ENCODE results near the gene RNF19B. TPM values are rescaled to one million over a fixed set of nuclear protein-coding genes. Genes with fewer than 3 reads are reported as not detected.

RNF19B gene
- total and polyA plus RNA-seq, 2 of the 13 experiments (the other 11 are each of a cell fraction or from before 2014, with no cell fraction given), result 15.3 to 22.5 TPM

GRCh38 chr1:32964461-32965250, at the start of gene RNF19B (continued):
- TF ChIP-seq, protein P1, sequence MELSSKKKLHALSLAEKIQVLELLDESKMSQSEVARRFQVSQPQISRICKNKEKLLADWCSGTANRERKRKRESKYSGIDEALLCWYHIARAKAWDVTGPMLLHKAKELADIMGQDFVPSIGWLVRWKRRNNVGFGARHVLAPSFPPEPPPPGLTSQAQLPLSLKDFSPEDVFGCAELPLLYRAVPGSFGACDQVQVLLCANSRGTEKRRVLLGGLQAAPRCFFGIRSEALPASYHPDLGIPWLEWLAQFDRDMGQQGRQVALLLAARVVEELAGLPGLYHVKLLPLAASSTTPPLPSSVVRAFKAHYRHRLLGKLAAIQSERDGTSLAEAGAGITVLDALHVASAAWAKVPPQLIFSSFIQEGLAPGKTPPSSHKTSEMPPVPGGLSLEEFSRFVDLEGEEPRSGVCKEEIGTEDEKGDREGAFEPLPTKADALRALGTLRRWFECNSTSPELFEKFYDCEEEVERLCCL (CRISPR knock-in tag; IDR thresholded peaks at IDR 0.05; ENCODE audit: borderline replicate concordance), result no peak
- peak; percentile 85; the same call in 1 of the 2 replicates for TF ChIP-seq ZNF546 (CRISPR knock-in tag; conservative IDR thresholded peaks at IDR 0.05)
- TF ChIP-seq ZNF784 (CRISPR knock-in tag; IDR thresholded peaks at IDR 0.05; ENCODE audit: borderline replicate concordance), result 0 out of 2 replicates have a peak, but pooled peaks have one; percentile 46
- TF ChIP-seq ATF5 (CRISPR knock-in tag; IDR thresholded peaks at IDR 0.05; ENCODE audit: low read depth), result no peak
- TF ChIP-seq NR2C2 (CRISPR knock-in tag; IDR thresholded peaks at IDR 0.05; ENCODE audit: borderline replicate concordance), result no peak; the same call in 1 of the 2 replicates
- no peak for TF ChIP-seq HNRNPK (IDR thresholded peaks at IDR 0.05; ENCODE audit: low read depth, low read length, poor library complexity, severe bottlenecking)
- no peak for TF ChIP-seq TAF15 (IDR thresholded peaks at IDR 0.05; ENCODE audit: low read depth, low read length, poor library complexity, severe bottlenecking)
- no peak for TF ChIP-seq HIVEP1 (CRISPR knock-in tag; IDR thresholded peaks at IDR 0.05)
- TF ChIP-seq MIER3 (CRISPR knock-in tag; IDR thresholded peaks at IDR 0.05; ENCODE audit: borderline replicate concordance), result 0 out of 2 replicates have a peak, but pooled peaks have one; percentile 25
- TF ChIP-seq, protein P2, sequence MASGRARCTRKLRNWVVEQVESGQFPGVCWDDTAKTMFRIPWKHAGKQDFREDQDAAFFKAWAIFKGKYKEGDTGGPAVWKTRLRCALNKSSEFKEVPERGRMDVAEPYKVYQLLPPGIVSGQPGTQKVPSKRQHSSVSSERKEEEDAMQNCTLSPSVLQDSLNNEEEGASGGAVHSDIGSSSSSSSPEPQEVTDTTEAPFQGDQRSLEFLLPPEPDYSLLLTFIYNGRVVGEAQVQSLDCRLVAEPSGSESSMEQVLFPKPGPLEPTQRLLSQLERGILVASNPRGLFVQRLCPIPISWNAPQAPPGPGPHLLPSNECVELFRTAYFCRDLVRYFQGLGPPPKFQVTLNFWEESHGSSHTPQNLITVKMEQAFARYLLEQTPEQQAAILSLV (CRISPR knock-in tag; IDR thresholded peaks at IDR 0.05; ENCODE audit: borderline replicate concordance), result no peak
- no peak for TF ChIP-seq MNT (IDR thresholded peaks at IDR 0.05)
- TF ChIP-seq ZNF598 (CRISPR knock-in tag; IDR thresholded peaks at IDR 0.05; ENCODE audit: borderline replicate concordance), result no peak
- TF ChIP-seq ZMYM2 (CRISPR knock-in tag; IDR thresholded peaks at IDR 0.05), result no peak
- TF ChIP-seq PHF20 (CRISPR knock-in tag; IDR thresholded peaks at IDR 0.05), result no peak; the same call in 1 of the 2 replicates
- TF ChIP-seq NFE2L2 (IDR thresholded peaks at IDR 0.05; ENCODE audit: low read length), result no peak
- TF ChIP-seq CEBPB (IDR thresholded peaks at IDR 0.05; ENCODE audit: borderline replicate concordance, low read depth, low read length), result no peak
- peak; percentile 94 for TF ChIP-seq HOXA3 (CRISPR knock-in tag; IDR thresholded peaks at IDR 0.05)
- peak; percentile 68; the same call in 1 of the 2 replicates for TF ChIP-seq CCDC6 (CRISPR knock-in tag; IDR thresholded peaks at IDR 0.05)
- TF ChIP-seq WIZ (CRISPR knock-in tag; IDR thresholded peaks at IDR 0.05), result peak; percentile 96; the same call in 1 of the 2 replicates
- TF ChIP-seq ETV6 (CRISPR knock-in tag; conservative IDR thresholded peaks at IDR 0.05), result 0 out of 2 replicates have a peak, but pooled peaks have one; percentile 56
- TF ChIP-seq ZNF33B (CRISPR knock-in tag; IDR thresholded peaks at IDR 0.05), result peak; percentile 49; the same call in 1 of the 2 replicates
